Measurements from ENCODE around the gene IL22RA1.

DNA sequence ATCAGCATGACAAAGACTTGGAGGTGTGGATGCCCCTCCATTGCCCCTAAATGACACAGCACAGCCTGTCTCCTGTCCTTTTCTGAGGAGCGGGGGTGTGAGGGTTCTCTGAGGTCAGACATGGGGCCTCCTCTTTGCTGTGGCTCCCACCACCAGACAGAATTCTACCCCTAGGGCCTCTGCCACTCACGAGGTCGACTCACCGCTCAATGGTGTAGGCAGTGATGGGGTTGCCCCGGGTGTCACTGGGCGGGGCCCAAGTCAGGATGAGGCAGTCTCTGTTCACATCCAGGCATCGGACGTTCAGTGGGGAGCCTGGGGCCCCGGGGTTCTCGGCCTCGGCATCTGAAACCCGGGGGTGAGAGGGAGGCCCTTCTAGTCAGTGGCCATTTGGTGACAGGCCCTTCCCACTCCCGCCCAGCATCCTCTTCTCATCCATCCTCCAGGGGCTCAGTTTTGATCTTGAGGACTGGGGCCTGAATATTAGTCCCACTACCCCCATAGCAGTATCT lies 50.9 kb downstream of the IL22RA1 start:
- TF ChIP-seq, protein P1, sequence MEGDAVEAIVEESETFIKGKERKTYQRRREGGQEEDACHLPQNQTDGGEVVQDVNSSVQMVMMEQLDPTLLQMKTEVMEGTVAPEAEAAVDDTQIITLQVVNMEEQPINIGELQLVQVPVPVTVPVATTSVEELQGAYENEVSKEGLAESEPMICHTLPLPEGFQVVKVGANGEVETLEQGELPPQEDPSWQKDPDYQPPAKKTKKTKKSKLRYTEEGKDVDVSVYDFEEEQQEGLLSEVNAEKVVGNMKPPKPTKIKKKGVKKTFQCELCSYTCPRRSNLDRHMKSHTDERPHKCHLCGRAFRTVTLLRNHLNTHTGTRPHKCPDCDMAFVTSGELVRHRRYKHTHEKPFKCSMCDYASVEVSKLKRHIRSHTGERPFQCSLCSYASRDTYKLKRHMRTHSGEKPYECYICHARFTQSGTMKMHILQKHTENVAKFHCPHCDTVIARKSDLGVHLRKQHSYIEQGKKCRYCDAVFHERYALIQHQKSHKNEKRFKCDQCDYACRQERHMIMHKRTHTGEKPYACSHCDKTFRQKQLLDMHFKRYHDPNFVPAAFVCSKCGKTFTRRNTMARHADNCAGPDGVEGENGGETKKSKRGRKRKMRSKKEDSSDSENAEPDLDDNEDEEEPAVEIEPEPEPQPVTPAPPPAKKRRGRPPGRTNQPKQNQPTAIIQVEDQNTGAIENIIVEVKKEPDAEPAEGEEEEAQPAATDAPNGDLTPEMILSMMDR (IDR thresholded peaks at IDR 0.05; ENCODE audit: insufficient read depth, low read length, poor library complexity, severe bottlenecking), result no peak
- no peak for TF ChIP-seq EZH2phosphoT487 (conservative IDR thresholded peaks at IDR 0.05; ENCODE audit: low read length)
